GM10847 (cell line): ENCODE results near the gene TTC23.

ENCODE experiments used
- POLR2A ChIP-seq: IDR thresholded peaks from 2 replicates; pipeline ENCODE4 v1.6.1; 2011; ENCODE audit not compliant: insufficient read length; ENCODE audit errors: extremely low read depth

Gene TTC23

DNA sequence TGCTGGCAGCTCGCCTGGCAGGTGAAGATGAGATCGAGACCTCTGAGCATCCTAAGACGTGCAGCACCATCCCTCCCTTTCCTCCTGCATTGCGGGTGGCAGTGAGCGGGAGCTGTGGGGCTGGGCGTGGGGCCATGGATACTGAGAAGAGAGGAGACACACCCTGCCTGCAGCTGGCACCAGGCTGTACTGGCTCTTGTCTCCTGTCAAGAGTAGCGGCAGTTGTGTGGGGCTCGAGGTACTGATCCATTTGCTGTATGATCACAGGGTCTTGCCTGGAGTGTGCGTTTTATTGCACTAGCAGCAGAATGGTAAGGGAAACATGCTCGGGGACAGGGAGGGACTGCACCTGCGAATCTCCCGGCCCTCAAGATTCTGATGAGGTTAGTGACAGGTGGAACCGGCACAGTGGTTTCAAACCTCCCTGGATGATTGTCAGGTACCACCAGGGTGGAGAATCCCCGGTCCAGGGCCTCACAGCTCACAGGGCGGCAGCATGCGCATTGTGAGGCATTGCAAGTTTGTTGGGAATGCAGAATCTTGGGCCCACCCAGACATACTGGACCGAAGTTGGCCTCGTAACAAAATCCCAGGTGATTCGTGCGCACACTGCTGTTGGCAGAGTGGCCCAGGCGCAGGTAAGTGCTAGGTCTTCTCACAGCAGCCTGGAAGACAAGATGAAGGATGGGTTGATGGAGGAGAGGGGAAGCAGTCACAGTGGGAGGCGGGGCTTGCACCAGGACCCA is 130.4 kb downstream of the TTC23 start:
- no peak for TF ChIP-seq POLR2A

DNA sequence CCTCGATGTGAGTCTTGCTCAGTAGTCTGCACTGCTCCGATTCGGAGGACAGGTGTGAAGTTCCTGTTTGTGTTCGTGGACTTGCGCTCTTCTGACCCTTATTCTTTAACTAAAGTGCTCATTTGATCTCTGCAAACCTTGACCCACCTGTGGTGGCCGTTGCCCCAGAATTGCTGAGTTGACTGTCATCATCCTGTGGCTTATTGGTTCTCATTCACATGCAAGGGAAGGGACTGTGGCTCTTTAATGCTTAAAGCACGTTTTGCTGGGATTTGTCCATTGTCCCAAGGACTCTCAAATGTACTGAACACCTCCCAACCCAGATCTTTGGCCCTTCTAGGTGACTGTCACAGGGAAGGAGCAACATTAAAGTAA is 131.1 kb downstream of the TTC23 start:
- no peak for TF ChIP-seq POLR2A

DNA sequence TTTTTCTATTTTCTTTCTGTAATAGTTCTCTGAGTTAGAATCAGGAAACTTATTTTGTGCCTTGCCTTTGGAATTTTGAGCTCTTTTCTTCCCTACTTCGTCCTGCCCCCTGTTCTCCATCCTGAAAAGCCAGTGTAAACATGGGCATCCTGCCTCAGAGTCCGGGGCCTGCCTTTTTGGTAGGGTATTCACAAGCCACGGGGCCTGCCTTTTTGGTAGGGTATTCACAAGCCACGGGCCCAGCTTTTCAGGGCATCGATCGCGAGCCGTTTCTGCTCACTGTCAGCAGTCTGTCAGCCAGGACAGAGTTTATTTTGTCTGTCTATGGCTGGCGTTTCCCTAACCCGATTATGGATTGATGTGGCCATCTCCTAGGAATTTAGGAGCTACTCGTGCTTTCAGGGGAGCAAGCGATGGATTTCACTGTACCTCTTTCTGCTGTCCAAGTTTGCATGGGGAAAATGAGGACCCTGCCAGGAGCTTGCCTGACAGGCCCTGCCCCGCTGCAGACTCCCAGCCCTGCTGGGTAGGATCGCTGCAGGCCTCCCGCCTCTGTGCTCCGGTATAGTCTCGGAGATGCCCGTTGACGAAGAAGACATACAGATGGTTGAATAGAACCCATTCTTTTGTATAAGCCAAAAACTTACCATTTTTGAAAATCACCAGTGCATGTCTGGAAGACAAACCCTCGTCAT is 131.7 kb downstream of the TTC23 start:
- TF ChIP-seq POLR2A, result no peak

DNA sequence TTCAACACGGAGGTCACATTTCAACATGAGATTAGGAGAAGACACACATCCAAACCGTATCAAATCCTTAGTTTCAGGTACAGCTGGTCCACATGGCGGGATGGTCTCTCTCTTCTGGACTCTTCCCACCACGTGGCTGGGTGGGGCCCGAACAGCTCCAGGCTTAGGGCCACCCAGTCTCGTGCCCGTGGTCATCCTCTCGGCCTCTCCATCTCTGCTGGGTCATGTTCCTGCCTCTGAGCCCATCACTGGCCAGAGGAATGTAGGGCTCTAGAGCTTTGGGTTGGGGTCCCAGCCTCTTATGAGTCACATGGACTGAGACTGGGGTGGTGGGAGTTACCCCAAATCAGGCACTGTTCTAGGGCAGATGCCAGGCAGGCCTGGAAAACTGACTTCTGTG is 132.3 kb downstream of the TTC23 start:
- no peak for TF ChIP-seq POLR2A

DNA sequence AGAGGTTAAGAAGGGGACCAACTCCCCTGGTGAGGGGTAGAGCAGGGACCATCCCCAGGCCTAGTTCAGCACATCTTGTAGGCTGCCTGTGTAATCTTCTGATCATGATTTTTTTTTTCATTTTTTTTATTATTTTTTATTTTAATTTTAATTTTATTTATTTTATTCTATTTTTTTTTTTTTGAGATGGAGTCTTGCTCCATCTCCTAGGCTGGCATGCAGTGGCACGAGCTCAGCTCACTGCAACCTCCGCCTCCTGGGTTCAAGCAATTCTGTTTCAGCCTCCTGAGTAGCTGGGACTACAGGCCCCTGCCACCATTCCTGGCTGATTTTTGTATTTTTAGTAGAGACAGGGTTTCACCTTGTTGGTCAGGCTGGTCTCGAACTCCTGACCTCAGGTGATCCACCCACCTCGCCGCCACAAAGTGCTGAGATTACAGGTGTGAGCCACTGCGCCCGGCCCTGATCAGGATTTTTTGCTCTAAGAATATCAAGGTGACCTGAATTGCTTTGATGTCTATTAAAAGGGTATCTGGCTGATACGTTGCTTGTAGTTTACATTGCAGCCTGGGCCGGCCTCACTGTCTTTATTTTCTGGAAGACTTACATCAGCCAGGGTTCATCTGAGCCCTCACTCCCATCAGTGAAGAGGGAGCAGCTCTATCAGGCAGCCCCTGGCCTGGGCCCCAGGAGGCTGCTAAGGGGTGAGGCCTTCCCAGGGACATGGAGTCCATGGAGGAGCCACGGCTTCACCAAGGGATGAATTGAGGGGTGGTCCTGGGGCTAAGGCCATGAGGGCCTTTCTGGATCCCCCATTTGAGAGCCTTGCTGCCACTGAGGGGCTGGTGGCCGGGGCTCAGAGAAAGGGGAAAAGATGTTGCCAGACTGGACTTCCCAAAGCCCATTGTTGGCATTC is 133.8 kb downstream of the TTC23 start:
- TF ChIP-seq POLR2A, result no peak

DNA sequence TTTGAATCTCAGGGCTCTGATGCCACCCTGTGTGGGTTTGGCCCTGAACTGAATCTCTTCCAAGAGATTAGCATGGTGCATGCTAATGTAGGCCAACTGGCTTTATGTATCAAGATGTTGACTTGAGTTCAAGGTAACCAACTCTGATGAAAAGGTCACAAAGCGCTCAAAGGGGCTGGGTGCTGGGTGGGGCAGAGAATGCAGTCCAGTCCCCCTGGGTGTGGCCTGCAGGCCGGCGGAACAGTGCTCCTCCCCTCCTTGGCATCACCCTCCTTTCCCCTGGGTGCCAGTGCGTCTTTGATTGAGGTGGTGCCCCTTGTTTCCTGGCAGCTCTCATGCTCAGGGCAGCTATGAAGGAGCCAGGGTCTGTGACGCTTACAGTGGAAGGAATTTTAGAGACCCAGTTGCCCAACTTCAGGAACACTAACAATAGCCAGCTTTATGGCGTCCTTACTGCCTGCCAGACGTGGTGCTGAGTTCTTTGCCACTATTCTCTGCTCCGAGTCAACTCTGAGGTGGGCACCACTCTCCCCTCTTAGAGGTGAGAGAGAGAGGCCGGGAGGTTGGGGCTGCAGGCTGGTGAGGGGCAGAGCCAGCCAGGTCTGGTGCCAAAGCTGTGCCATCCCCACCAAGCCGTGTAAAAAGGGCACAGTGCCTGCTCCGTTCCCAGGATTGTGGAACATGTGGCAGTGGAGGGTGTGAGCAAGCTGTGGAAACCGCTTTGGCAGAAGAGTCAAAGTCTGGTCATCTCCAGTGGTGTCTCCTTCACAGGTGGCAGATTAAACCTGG is 134.7 kb downstream of the TTC23 start:
- TF ChIP-seq POLR2A, result no peak

DNA sequence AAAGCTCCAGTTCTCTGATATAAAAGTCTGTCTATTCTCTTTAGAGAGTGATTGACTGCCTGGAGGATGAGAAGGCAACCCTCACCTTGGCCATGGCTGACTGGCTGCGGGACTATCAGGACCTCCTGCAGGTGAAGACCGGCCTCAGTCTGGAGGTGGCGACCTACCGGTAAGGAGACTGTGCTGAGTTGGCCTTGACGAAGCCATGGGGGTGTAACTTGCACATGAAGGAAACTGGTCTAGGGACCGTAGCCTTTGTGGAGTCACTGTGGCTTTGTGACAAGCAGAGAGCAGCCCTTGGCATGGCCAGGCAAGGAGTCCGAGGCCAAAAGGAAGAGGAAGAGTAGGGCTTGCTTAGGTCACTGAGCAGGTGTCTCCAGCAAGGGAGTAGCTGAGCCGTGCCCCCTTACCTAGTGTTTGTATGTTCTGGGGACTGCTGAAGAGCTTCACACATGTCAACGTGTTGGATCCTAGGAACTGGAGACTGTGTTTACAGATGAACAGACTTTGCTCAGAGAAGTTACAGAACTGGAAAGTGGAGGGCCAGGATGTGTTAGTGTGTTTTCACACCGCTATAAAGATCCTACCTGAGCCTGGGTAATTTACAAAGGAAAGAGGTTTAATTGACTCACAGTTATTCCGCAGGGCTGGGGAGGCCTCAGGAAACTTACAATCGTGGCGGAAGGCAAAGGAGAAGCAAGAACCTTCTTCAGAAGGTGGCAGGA is 135.7 kb downstream of the TTC23 start:
- TF ChIP-seq POLR2A, result no peak

DNA sequence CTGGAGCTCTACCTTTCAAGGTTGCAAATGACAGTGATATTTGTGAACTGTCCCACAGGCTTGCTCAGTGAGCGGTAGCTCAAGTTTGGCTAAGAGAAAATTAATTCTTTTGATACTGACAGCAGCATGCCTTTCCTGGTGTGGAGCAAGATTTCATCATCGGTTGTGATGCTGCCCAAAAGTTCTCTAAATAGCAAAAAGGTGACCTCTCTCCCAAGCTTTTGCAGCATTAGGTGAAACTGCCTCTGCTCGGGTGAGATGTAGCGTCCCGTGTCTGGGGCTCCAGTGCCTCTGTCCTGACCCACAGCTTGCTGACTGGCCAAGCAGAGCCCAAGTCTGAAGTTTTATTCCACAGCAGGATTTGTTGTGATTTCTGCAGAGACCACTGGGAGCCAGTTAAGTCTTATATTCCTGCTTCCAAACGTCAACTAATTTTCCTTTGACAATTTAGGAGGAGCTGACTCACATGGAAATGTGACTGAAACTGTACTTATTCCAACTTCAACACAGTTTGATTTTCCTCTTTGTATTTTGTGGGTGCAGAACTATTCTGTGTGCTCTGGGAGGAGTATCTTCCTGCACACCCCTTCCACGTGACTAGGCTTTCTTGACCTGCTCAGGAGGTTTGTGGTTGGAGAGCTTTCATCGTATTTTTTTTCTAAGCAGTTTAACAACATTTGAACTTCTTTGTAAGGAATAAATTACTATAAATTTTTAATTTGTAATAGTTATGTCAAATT is 138.6 kb downstream of the TTC23 start:
- TF ChIP-seq POLR2A, result no peak

DNA sequence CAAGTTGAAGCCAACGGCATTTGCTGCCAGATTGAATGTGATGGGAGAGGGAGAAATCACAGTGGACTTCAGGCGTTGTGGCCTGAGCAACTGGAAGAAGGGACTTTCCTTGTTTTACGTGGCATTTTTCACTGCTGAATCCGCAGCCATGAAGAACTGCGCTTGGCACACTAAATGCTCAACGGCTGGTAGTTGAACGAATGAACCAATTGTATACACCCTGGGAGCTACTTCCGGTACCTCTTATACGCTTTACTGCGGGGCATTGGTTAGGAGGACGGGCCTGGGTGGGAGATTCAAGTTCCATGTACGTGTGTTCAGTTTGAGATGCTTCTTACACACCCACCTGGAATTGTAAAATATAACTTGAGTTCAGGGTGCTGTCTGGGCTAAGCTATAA is 139.3 kb downstream of the TTC23 start:
- no peak for TF ChIP-seq POLR2A

DNA sequence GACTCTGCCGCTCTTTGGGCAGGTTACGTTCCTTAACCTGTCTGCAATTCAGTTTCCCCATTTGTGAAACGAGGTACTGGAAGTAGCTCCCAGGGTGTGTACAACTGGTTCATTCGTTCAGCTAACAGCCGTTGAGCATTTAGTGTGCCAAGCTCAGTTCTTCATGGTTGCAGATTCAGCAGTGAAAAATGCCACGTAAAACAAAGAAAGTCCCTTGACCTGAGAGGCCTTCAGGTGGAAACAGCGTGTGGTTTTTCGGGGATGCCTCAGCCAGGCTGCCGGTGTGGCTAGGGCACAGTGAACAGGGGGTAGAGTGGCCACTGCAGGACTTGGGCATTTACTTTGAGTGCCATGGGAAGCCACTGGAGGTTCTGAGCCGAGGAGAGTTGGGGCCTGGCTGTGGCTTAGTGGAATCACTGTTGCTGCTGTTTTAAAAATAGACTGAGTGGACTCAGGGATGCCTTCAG is 139.8 kb downstream of the TTC23 start:
- no peak for TF ChIP-seq POLR2A

DNA sequence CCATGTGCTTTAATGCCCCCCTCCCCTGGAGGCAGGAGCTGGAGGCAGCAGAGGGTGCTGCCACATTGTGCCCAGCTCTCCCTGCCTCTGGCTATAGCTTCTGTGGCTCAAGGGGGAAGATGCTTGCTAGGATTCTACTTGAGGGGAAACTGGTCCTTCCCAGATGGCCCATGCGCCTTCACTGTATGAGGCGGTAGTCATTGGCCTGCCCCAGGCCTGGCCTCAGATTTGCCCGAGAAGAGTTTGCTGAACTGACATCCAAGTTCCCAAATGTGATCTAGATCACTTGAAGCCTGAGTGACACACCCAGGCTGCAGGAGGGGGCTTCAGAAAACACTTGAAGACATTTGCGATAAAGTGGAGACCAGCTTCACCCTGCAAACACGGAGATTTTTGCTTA is 140.4 kb downstream of the TTC23 start:
- no peak for TF ChIP-seq POLR2A

DNA sequence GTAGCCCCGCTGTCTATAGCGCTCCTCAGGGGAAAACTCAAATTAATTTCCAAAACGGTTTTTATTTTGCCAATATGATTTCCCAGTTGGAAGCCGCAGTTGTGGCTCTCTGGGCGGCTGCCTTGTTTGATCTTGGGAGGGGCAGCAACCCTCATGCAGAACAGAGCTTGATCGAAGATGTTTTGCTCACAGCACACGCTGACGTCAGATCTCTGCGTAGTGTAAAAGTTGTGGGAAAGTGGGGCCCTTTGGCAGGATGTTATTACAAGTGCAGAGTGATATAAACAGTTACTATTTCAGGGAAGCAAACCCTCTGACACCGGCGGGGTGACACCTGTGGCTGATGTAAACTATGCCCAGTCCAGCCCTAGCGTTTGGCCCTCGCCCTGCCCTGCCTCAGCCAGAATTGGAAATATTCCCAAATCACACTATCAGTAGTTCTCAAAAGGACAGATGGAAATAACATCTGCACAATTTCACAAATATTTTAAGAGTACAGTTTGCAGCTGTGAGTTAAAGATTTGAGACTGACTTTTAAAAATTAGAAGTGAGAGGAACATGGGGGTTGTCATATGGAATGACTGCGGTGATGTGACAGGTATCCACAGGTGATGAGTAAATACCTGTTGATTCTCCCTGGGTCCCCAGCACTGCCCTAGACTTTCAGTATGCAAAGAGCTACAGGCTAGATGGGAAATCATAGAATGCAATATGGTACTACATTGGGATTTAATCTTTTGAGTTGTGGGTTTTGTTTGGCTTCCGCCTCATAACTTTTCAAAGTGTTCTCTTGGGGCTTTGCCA is 142.8 kb downstream of the TTC23 start:
- TF ChIP-seq POLR2A, result no peak
